GM12878 (cell line): Measurements from ENCODE around the gene SPOP. TPM values are rescaled to one million over a fixed set of nuclear protein-coding genes. Genes with fewer than 3 reads are reported as not detected.
"Not testable (repeated sequence)": the region's sequence is repeated elsewhere in the genome, so short reads cannot be mapped to it uniquely, and the experiment has no call there.

ENCODE experiments used
- ATAC-seq: fragments of 200-7000 bp; cut with Tn5 transposase; 3 replicates; pipeline ENCODE4 v1.9.1; 2020; ENCODE audit warnings: mild to moderate bottlenecking, moderate library complexity
- BruUV-seq: library from RNA; stranded (reverse); fragments of 400-500 nt; replicated peaks from 2 replicates; lab custom pipeline; 2021; lab: Mats Ljungman, UMichigan
- CTCF ChIA-PET: fragments of 300-600 bp; sonication (Branson Sonifier 250); formaldehyde crosslinking; extraction: SDS; loops from one replicate; lab custom pipeline; 2021; ENCODE audit warnings: inconsistent platforms; lab: Yijun Ruan, JAX
- POLR2A ChIA-PET: fragments of 350-600 bp; formaldehyde crosslinking; extraction: SDS; loops from one replicate; lab custom pipeline; 2021; ENCODE audit warnings: inconsistent platforms; lab: Charles Lee
- RAD21 ChIA-PET: fragments of 300-600 bp; sonication (Branson Sonifier 250); formaldehyde crosslinking; loops from one replicate; lab custom pipeline; 2023; ENCODE audit warnings: antibody characterized with exemption; ENCODE audit not compliant: unreplicated experiment; lab: Charles Lee
- SMC1A ChIA-PET: fragments of 300-600 bp; sonication (Branson Sonifier 250); formaldehyde crosslinking; loops from one replicate; lab custom pipeline; 2023; ENCODE audit not compliant: unreplicated experiment, uncharacterized antibody; lab: Charles Lee
- DNase-seq: peaks from one replicate; pipeline ENCODE4 v3.0.0-alpha.2; 2011; ENCODE audit warnings: low read depth, low spot score
- FAIRE-seq: peaks from 3 replicates; lab custom pipeline; 2011; peaks lifted over from hg19 to GRCh38; lab: Jason Lieb, UNC
- H2AFZ ChIP-seq: 2 replicates; pipeline ENCODE4 v1.6.0; 2011; ENCODE audit warnings: low read depth, low read length, control low read depth; ENCODE audit not compliant: control insufficient read depth
- H3K27ac ChIP-seq: 2 replicates; pipeline ENCODE4 v1.5.1; 2011; ENCODE audit warnings: control low read depth; ENCODE audit not compliant: control insufficient read depth, insufficient read depth
- H3K27me3 ChIP-seq, 2 experiments: replicated peaks in 1 of 2; 2 replicates each; pipeline versions ENCODE4 v1.6.0 to v1.6.1; 2011; ENCODE audit warnings: low read length in 1 of 2; ENCODE audit not compliant: control insufficient read depth in 2 of 2, insufficient read depth in 2 of 2
- H3K36me3 ChIP-seq, 2 experiments: 2 replicates each; pipeline ENCODE4 v1.5.1; 2011; ENCODE audit warnings: low read length in 1 of 2; ENCODE audit not compliant: control insufficient read depth in 2 of 2, insufficient read depth in 2 of 2
- H3K4me1 ChIP-seq: 2 replicates; pipeline ENCODE4 v1.6.1; 2011; ENCODE audit warnings: mild to moderate bottlenecking, low read length, moderate library complexity, mixed read lengths; ENCODE audit not compliant: control insufficient read depth, insufficient read depth
- H3K4me2 ChIP-seq: 2 replicates; pipeline ENCODE4 v1.6.0; 2011; ENCODE audit warnings: control low read depth; ENCODE audit not compliant: control insufficient read depth, insufficient read depth
- H3K4me3 ChIP-seq: fragments of 200-600 bp; sonication (generic); 2 replicates; pipeline ENCODE4 v1.5.1; 2016
- H3K79me2 ChIP-seq: 2 replicates; pipeline ENCODE4 v1.6.0; 2011; ENCODE audit warnings: low read length; ENCODE audit not compliant: control insufficient read depth, insufficient read depth
- H3K9ac ChIP-seq: 2 replicates; pipeline ENCODE4 v1.8.0; 2011; ENCODE audit warnings: low read length, control low read depth, mixed read lengths; ENCODE audit not compliant: control insufficient read depth, insufficient read depth
- H3K9me3 ChIP-seq: replicated peaks from 3 replicates; pipeline ENCODE4 v1.5.1; 2011; ENCODE audit warnings: mild to moderate bottlenecking, low read length; ENCODE audit not compliant: control insufficient read depth, insufficient read depth
- H4K20me1 ChIP-seq: 2 replicates; pipeline ENCODE4 v1.6.0; 2011; ENCODE audit not compliant: control insufficient read depth, insufficient read depth
- ATF7 ChIP-seq: fragments of 450-650 bp; IDR thresholded peaks from 2 replicates; pipeline ENCODE4 v1.6.1; 2016; ENCODE audit warnings: low read depth, mild to moderate bottlenecking
- CBFB ChIP-seq: IDR thresholded peaks from 2 replicates; pipeline ENCODE4 v1.6.1; 2016; ENCODE audit warnings: antibody characterized with exemption, low read depth
- CEBPB ChIP-seq, 2 experiments: fragments of 150-350 bp in 1 of 2; IDR thresholded peaks; 2 replicates each; pipeline ENCODE4 v1.6.1; 2012 to 2014; ENCODE audit warnings: low read depth in 2 of 2, low read length in 2 of 2, borderline replicate concordance in 1 of 2, inconsistent platforms in 1 of 2
- EP300 ChIP-seq, 2 experiments: fragments of 150-350 bp in 1 of 2; IDR thresholded peaks; 2 replicates each; pipeline ENCODE4 v1.6.1; 2011 to 2012; ENCODE audit warnings: low read depth in 2 of 2, low read length in 2 of 2, borderline replicate concordance in 1 of 2, improper control_type of control experiment in 1 of 2, inconsistent platforms in 1 of 2; ENCODE audit not compliant: control insufficient read depth in 1 of 2
- ETV6 ChIP-seq, 2 experiments: fragments of 450-650 bp in 1 of 2; IDR thresholded peaks in 1 of 2; conservative IDR thresholded peaks in 1 of 2; 2 replicates each; pipeline ENCODE4 v1.6.1; 2014; ENCODE audit warnings: antibody characterized with exemption in 1 of 2, borderline replicate concordance in 1 of 2, low read depth in 1 of 2, mild to moderate bottlenecking in 1 of 2, moderate library complexity in 1 of 2
- IRF4 ChIP-seq: IDR thresholded peaks from 2 replicates; pipeline ENCODE4 v1.6.1; 2011; ENCODE audit warnings: low read depth, low read length
- KLF5 ChIP-seq: fragments of 450-650 bp; IDR thresholded peaks from 2 replicates; pipeline ENCODE4 v1.6.1; 2014; ENCODE audit warnings: mild to moderate bottlenecking; ENCODE audit not compliant: partially characterized antibody
- POU2F2 ChIP-seq: IDR thresholded peaks from 3 replicates; pipeline ENCODE4 v1.6.1; 2011; ENCODE audit warnings: low read depth, mild to moderate bottlenecking, low read length, borderline replicate concordance
- RELA ChIP-seq: fragments of 450-650 bp; IDR thresholded peaks from 2 replicates; pipeline ENCODE4 v1.8.0; 2014; ENCODE audit warnings: borderline replicate concordance; ENCODE audit not compliant: partially characterized antibody
- STAT3 ChIP-seq: IDR thresholded peaks from 2 replicates; pipeline ENCODE4 v1.6.1; 2011; ENCODE audit warnings: low read depth, low read length, improper control_type of control experiment
- SUZ12 ChIP-seq: fragments of 200-600 bp; sonication (generic); IDR thresholded peaks from one replicate; pipeline ENCODE4 v1.6.1; 2018; ENCODE audit warnings: antibody characterized with exemption, mild to moderate bottlenecking; ENCODE audit not compliant: unreplicated experiment
- TCF7 ChIP-seq: IDR thresholded peaks from 2 replicates; pipeline ENCODE4 v1.6.1; 2014; ENCODE audit warnings: antibody characterized with exemption, borderline replicate concordance
- WGBS: methylation state at CpG from one replicate; pipeline ENCODE4 v1.1.6; 2016; ENCODE audit warnings: low lambda C conversion rate; ENCODE audit not compliant: insufficient replicate concordance, insufficient coverage; ENCODE audit errors: missing lambda C conversion rate; 5-methylcytosine and 5-hydroxymethylcytosine counted together
- in situ Hi-C: fragments of 300-500 bp; cut with MboI; formaldehyde crosslinking; loops from 9 replicates; pipeline ENCODE4 v1.14.3; 2018; ENCODE audit warnings: mixed read lengths
- intact Hi-C: fragments of 100-400 bp; cut with micrococcal nuclease; formaldehyde crosslinking; loops from one replicate; pipeline ENCODE4 v1.14.2; 2022; ENCODE audit not compliant: unreplicated experiment
- polyA plus RNA-seq, 11 experiments: library from polyadenylated mRNA; depleted of rRNA in 4 of 11; unstranded in 6 of 11; stranded (reverse) in 5 of 11; fragments of >200 nt; fragmentation: Nextera tagmentation in 4 of 11; fragmentation: Illumina TruSeq in 1 of 11; extraction: Ambion mirVana in 4 of 11; extraction: Trizol in 1 of 11; gene quantifications; 1 replicate in 1 of 11; 2 replicates in 10 of 11; pipeline versions ENCODE4 v1.2.1 to v1.2.3, GENCODE V29; 2011 to 2016; ENCODE audit warnings: inconsistent platforms in 2 of 11, missing spikeins in 2 of 11, low read depth in 1 of 11
- total RNA-seq, 4 experiments: library from RNA; depleted of rRNA in 3 of 4; stranded (reverse); fragments of >200 nt in 3 of 4; fragmentation: Illumina TruSeq in 1 of 4; extraction: Trizol in 1 of 4; gene quantifications; 2 replicates each; pipeline versions ENCODE4 v1.2.1 to v1.2.3, GENCODE V29; 2013 to 2021

The SPOP gene
- total and polyA plus RNA-seq, 10 of the 15 experiments (the other 5 are each of a cell fraction or from before 2014, with no cell fraction given): 35.1 to 80.4 (median 44.7) TPM

DNA sequence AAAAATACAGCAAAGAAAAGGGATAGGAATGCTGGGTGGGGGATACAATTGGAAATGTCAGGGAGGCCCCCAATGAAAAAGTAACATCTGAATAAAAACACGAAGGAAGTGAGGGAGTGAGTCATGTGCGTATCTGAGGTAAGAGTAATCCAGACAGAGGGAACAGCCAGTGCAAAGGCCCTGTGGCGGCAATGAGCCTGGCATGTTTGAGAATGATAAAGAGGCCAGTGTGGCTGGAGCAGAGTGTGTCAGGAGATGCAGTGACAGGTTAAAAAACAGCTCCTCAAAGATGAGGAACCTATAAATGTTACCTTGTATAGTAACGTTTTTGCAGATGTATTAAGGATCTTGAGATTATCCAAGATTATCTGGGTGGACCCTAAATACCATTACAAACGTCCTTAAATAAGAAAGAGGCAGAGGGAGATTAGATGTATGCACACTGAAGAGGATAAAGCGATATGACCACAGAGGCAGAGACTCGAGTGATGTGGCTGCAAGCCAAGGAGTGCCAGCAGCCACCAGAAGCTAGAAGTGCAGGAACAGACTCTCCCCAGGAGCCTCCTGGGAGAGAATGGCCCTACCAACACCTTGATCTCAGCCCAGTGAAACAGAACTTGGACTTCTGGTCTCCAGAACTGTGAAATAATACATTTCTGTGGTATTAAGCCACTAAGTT is 47.7 kb upstream of the SPOP start:
- Histone ChIP-seq H4K20me1 (no peaks in the 10 kb centered on the region; the same call in 1 of the 2 replicates), H3K9me3 (no peaks in the 10 kb centered on the region; the same call in 2 of the 3 replicates), H3K36me3 (peaks cover 4 to 14% of the 10 kb centered on the region in 2 experiments; a peak in 3 of 4 replicates), H3K4me3 (no peak overlapping the region), H3K9ac (no peak overlapping the region), H3K4me1 (no peaks in the 10 kb centered on the region), H3K79me2 (no peaks in the 10 kb centered on the region), H2AFZ (no peak overlapping the region), H3K4me2 (no peak overlapping the region), H3K27me3 (no peaks in the 10 kb centered on the region), H3K27ac (no peak overlapping the region)
- TF ChIP-seq STAT3 (no peak), SUZ12 (no peak), IRF4 (no peak), RELA (no peak), KLF5 (no peak), ETV6 (conservative IDR thresholded peaks at IDR 0.05 in 1 of 2, IDR thresholded peaks at IDR 0.05 in 1 of 2; ENCODE audit: borderline replicate concordance in 1 of 2, low read depth in 1 of 2) (no peak), ATF7 (no peak), CBFB (no peak), TCF7 (no peak), CEBPB (IDR thresholded peaks at IDR 0.05; ENCODE audit: borderline replicate concordance in 1 of 2, low read depth in 2 of 2, low read length in 2 of 2) (no peak), POU2F2 (no peak), EP300 (IDR thresholded peaks at IDR 0.05; ENCODE audit: borderline replicate concordance in 1 of 2, control insufficient read depth in 1 of 2, low read depth in 2 of 2, low read length in 2 of 2) (no peak)
- intact Hi-C loops (no loop called here), in situ Hi-C loops (no loop called here)
- WGBS: 72% methylated on average over 7 of the region's 7 CpGs
- ChIA-PET RAD21 (no interaction called here), SMC1A (no interaction called here), POLR2A (no interaction called here), CTCF (interaction anchor here (1.2 to 1.8 kb wide), 2 partner anchors 17 to 53 kb away, joined by 3 to 5 read pairs; partner anchors contain the start of gene SLC35B1)
- no peak for ATAC-seq
- FAIRE-seq: no peak
- no TSS peak for BruUV-seq
- no peak for DNase-seq

DNA sequence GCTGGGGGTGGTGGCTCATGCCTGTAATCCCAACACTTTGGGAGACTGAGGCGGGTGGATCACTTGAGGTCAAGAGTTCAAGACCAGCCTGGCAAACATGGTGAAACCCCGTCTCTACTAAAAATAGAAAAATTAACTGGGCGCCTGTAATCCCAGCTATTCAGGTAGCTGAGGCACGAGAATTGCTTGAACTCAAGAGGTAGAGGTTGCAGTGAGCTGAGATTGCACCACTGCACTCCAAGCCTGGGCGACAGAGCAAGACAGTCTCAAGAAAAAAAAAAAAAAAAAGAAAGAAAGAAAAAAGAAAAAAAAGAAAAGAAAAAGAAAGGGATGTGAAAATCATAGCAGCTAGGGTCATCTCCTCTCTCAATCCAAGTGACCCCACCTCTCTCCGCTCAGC is 46.7 kb upstream of the SPOP start:
- ATAC-seq, SMC1A ChIA-PET: not testable (repeated sequence)
- POLR2A ChIA-PET: interaction anchor here (1.2 kb wide), 1 partner anchor 18 kb away, joined by 4 read pairs; no protein-coding TSS in a partner anchor

More for the DNA sequence above, 46.7 kb upstream of the SPOP start:
- H3K27me3 ChIP-seq, H4K20me1 ChIP-seq, H3K9me3 ChIP-seq, H3K4me2 ChIP-seq, in situ Hi-C loops, H2AFZ ChIP-seq, H3K79me2 ChIP-seq, H3K4me1 ChIP-seq, DNase-seq, BruUV-seq, CTCF ChIA-PET, FAIRE-seq, intact Hi-C loops, H3K27ac ChIP-seq, H3K9ac ChIP-seq, H3K4me3 ChIP-seq: not testable (repeated sequence)
- WGBS: 59% methylated on average over 5 of the region's 6 CpGs
- peaks cover 8 to 21% of the 10 kb centered on the region in 2 experiments; a peak in 3 of 4 replicates for H3K36me3 ChIP-seq
- RAD21 ChIA-PET: interaction anchor here (0.6 kb wide), 1 partner anchor 39 kb away, joined by 3 read pairs; the partner anchor contains the start of gene FAM117A
